Hypothalamus (tissue), 51 donors: ENCODE results near the gene KDM2A.
"Not testable (repeated sequence)": the region's sequence is repeated elsewhere in the genome, so short reads cannot be mapped to it uniquely, and the experiment has no call there.

Source experiments
- DNase-seq, 51 donors: peaks; one replicate each; lab custom pipeline; 2025; lab: John Stamatoyannopoulos, UW

Gene KDM2A

DNA sequence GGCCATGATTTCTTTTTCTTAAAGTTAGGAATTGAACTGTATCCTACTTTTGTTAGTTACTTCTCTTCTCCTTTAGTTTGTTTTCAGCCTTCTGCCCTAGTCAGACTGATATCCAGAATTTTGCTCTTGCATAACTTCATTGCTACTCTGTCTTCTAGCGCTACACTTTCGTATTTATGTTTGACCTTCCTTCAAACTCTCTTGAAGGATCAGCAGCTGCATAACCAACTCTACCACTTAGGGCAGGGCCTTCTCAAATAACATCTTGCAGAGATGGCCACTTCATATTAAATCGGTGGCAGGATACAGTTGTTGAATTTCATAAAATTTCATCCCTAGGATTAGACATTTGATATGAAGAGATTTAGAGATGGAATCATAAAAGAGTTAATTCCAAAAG, 43.9 kb downstream of the KDM2A start:
- DNase-seq = no peak

DNA sequence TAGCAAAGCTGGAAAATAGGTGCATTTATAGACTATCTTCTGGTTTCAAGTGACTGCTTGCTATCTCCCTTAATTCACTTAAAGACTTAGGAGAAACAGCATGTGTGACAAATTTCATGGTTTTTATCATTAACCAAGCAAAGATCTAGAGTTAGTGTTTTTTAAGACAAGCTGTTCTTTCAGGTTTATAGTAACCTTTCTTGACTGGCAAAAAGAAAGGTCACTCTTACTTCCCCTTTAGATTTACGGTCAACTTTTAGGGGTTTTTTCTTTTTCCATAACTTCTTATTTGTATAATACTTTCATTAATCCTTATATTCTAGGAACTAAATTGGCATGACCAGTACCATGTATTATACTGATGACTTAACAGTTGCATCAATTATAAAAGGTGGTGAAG, 46.6 kb downstream of the KDM2A start:
- DNase-seq = no peak

DNA sequence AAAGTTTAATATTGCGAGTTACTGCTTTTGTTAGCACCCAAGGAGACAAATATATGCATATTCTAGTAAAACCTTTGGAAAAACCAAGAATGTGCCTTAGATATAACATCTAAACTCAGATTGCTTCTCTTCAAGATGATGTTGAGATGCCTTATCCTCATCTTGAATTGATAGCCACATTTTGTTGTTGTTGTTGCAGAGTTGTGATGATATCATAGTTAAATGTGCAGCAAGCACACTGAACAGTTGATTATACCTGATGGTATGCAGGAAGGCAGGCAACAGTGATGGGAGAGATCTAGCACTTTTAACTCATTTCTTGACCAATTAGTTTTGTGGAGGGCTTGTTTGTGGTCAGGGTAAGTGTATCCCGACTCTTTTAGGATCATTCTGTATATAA, 48.0 kb downstream of the KDM2A start:
- no peak for DNase-seq

DNA sequence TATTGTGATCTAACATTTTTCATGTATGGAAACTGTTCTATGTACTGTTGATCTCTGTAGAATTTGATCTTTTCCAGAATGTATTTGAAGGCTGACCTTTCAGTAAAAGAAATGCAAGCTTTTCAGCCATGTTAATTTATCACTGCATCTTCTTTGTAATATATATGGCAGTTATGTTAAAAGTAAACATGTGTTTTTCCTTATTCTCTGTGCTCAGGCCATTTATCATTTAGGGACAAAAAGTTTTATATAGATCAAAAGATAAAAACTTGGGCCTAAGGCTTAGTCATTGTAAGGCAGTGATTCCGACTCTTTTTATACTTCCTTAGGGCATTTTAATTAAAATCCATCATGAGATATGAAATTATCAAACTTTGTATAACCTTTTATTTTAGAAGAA, 48.7 kb downstream of the KDM2A start:
- DNase-seq = no peak

DNA sequence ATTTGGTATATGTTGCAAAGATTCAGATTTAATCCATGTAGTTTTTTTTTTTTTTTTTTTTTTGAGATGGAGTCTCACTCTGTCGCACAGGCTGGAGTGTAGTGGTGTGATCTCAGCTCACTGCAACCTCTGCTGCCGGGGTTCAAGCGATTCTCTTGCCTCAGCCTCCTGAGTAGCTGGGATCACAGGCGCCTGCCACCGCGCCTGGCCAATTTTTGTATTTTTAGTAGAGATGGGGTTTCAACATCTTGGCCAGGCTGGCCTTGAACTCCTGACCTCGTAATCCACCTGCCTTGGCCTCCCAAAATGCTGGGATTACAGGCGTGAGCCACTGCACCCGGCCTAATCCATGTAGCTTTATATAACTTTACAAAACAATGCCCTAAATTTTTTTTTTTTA, 49.8 kb downstream of the KDM2A start:
- not testable (repeated sequence) for DNase-seq

DNA sequence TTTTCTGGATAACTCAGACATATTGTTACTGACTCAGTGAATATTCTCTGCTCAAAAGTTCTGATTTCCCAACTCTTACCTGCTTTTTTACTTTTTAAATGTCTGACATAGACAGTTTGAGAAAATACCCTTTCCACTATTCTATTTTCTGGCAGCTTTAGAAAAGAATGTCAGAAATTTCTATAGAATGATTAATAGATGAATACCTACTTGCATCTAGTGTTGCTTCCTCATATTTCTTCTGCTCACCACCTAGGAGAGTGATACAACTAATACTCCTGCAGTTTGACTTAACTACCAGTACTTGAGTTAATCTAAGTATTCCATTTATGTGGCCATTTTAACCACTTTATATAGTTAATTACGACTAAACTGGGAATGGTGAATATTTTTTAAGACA, 55.2 kb downstream of the KDM2A start:
- DNase-seq = no peak

DNA sequence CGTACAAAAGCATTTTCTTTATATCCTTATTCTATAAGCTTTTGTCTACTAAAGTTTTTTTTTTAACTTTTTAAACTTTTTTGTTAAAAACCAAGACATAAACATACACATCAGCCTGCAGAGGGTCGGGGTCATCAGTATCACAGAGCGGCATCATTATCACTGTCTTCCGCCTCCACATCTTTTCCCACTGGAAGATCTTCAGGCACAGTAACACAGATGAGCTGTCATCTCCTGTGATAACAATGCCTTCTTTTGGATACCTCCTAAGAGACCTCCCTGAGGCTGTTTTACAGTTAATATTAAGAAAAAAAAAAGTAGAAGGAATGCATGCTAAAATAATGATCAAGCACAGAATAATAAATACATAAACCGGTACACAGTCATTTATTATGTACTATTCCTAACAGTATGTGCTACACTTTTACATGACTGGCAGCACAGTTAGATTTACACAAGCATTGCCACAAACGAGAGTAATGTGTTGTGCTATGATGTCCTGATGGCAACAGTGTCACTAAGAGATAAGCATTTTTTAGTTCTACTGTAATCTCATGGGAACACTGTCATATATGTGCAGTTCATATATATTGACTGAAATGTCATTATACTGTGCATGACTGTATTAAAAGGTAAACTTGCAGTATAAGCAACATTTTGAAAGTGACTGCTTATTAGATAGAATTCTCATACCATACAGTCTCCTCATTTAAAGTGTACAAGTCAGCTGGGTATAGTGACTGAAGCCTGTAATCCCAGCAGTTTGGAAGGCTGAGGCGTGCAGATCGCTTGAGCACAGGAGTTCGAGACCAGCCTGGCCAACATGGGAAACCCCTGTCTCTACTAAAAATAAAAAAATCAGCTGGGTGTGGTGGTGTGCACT, 58.6 kb downstream of the KDM2A start:
- DNase-seq = no peak

DNA sequence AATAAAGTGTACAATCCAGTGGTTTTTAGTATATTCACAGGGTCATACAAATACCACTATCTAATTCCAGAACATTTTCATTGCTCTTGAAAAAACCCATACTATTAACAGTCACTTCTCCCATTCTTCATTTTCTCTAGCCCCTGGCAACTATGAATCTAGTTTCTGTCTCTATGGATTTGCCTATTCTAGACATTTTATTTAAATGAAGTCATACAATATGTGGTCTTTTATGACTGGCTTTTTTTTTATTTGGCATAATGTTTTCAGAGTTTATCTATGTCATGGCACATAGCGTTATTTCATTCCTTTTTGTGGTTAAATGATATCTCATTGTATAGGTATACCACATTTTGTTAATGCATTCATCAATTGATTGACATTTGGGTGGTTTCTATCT, 59.4 kb downstream of the KDM2A start:
- no peak for DNase-seq

DNA sequence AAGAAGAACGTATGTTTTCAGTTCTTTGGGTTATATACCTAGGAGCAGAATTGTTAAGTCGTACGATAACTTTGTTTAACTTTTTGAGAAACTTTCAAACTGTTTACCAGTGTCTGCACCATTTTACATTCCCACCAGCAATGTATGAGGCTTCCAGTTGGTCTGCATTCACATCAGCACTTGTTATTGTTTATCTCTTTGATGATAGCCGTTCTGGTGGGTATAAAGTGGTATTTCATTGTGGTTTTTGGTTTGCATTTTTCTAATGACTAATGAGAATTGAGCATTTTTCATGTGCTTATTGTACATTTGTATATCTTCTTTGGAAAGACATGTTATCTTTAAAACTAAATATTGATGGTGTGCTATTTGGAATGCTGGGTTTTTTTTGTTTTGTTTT, 59.8 kb downstream of the KDM2A start:
- no peak for DNase-seq

DNA sequence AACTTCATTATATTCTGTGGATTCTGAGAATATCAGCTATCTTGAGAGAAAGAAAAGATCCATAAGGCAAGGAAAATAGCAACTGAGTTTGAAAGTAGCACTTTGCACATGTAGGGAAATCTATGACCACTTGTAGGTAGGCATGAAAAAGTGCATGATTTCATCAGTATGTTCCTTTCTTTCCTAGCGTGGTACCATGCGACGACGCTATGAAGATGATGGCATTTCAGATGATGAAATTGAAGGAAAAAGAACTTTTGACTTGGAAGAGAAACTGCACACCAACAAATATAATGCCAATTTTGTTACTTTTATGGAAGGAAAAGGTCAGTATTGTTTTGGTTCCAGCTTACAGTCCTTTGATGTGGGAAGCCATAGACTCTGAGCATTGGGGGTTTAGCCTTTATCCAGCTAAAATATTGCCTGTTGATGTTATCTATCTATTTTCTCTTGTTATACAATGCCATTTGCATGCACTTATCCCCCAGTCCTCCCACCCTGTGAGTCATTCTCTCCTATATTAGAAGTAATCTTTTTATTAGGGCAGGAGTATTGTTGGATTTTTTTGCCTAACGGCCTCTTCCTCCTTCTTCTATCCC, 60.9 kb downstream of the KDM2A start:
- DNase-seq = no peak

DNA sequence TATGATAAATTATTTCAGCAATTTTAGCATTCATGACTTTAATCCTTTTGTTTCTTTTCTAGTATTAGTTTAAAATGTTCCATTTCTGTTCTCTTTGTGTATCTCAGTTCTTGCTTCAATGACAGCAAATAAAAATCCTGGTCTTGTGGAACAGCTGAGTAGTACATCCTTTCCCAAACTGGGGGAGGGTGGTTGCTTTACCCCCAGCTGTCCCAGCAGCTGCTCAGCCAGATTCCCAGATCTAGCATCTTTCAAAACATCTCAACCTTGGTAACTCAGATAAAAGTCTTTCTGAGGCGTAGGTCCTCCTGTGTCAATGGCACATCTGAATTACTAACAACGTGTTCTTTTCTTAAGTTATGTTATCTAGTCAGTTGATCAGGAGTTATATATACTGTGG, 75.0 kb downstream of the KDM2A start:
- DNase-seq = no peak

DNA sequence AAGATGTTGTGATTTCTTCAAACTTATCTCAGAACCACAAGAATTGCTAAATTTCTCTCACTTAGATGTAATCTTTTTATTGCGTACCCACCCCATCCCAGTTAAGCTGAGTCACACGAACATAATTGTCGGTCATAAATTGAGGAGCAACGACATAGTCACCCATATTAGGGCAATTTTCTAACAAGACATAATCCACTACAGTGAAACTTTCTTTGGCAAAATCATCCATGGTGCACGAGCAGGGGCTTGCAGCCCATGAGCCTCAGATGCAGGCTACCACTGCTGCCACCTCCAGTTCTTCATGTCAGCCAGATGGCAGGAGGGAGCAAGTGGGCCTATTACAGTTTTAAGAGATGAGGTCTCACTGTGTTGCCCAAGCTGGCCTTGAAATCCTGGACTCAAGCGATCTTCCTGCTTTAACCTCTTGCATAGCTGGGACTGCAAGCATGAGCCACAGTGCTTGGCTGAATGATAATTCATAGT, 77.0 kb downstream of the KDM2A start:
- no peak for DNase-seq

DNA sequence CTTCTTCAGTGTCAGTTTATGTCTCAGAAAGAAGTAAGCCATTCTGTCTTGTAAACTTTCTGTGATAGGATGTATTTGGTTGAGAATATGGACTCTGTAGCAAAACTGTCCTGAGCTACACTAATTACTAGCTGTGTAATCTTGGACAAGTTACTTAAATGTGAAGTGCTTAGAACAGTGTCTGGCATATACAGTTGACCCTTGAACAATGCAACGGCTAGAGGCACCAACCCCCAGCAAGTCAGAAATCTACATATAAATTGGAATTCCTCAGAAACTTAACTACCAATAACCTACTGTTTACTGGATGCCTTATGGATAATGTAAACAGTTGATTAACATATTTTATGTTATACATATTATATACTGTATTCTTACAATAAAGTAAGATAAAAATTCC, 78.5 kb downstream of the KDM2A start:
- DNase-seq = no peak

DNA sequence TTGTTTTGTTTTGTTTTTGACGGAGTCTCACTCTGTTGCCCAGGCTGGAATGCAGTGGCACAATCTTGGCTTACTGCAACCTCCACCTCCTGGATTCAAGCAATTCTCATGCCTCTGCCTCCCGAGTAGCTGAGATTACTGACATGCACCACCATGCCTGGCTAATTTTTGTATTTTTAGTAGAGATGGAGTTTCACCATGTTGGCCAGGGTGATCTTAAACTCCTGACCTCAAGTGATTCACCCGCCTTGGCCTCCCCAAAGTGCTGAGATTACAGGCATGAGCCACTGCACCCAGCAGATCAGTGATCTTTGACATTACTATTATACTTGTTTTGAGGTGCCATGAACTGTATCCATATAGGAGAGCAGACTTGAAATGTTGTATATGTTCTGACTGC, 79.7 kb downstream of the KDM2A start:
- DNase-seq = not testable (repeated sequence)

DNA sequence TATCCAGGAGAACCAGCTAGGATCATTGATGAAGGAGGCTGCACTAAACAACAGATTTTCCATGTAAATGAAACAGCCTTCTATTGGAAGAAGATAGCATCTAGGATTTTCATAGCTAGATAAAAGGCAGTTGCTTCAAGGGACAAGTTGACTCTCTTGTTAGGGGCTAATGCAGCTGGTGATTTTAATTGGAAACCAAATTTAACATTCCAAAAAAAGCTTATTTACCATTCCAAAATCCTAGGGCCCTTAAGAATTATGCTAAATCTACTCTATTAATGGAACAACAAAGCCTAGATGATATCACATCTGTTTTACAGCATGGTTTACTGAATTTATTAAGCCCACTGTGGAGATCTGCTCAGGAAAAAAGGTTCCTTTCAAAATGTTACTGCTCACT, 80.7 kb downstream of the KDM2A start:
- DNase-seq = no peak

DNA sequence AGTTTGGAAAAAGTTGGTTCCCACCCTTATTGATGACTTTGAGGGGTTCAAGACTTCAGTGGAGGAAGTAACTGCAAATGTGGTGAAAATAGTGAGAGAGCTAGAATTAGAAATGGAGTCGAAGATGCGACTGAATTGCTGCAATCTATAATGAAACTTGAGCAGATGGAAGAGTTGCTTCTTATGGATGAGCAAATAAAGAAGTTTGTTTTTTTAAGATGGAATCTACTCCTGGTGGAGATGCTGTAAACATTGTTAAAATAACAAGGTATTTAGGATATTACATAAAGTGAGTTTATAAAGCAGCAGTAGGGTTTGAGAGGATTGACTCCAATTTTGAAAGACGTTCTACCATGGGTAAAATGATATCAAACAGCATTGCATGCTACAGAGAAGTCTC, 83.0 kb downstream of the KDM2A start:
- DNase-seq = no peak

DNA sequence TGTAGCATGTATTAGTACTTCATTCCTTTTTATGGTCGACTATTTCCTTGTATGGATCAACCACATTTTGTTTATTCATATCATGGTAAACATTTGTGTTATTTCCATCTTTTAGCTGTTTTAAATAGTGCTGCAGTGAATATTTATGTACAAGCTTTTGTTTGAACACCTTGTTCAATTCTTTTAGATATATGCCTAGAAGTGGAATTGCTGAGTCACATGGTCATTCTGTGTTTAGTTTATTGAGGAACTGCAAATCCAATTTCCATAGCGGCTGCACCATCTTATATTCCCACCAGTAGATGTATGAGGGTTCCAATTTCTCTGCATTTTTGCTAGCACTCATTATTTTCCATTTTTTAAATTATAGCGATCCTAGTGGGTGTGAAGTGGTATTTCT, 85.8 kb downstream of the KDM2A start:
- DNase-seq = no peak

DNA sequence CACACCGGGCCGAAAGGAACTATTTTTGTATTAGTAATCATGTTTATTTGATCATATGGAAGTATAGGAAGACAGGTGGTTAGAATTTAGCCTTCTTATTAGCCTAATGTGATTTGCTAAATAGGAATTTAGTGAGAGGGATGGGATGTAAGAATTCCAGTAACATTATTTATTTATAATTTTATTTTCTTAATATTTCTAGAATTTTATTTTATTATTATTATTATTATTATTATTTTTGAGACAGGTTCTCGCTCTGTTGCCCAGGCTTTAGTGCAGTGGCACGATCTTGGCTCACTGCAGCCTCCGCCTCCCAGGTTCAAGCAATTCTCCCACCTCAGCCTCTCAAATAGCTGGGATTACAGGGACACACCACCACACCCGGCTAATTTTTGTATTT, 90.2 kb downstream of the KDM2A start:
- not testable (repeated sequence) for DNase-seq

DNA sequence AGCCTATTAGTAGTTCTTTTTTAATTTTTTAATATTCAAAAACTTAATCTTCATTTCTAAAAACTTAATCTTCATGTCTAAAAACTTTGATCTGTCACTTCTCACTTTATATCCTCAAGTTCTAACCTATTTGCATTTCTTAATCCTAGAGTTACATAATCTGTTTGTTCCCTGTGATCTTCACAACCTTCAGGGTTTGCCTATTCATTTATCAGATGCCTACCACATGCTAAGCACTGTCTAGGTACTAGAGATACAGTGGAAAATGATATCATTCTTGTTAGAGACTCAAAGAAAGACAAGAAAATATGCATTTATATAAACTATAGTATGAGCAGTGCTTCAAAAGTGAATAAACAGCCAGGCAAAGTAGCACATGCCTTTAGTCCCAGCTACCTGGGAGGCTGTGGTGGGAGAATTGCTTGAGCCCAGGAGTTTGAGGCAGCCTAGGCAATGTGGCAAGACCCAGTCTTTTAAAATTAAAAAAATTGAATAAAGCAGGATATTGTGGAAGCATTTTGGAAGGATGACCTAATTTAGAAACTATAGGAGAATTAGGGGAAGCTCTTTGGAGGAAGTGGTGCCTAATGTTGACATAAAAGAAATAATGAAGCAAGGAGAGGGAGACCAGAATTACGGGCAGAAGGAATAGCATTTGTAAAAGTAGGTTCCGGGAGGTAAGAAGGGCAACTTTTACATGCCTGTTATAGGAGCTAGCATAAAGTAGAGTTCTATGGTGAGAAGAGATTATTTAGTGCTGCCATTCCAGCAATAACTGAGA, 92.8 kb downstream of the KDM2A start:
- no peak for DNase-seq

DNA sequence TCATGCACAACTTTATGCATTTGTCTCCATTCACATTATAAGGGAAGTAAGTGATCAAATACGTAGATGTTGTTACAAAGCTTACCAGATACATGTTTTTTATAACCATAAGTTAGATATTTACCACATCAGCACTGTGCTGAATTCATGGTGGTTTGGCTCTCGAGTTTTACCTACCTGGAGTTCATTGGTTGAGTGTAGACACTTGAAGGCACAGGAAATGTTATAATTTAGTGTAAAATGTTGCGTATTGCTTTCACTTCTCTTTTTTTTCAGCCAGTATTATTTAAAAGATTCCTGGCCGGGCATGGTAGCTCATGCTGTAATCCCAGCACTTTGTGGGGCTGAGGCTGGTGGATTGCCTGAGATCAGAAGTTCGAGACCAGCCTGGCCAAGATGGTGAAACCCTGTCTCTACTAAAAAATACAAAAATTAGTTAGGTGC, 94.1 kb downstream of the KDM2A start:
- no peak for DNase-seq

DNA sequence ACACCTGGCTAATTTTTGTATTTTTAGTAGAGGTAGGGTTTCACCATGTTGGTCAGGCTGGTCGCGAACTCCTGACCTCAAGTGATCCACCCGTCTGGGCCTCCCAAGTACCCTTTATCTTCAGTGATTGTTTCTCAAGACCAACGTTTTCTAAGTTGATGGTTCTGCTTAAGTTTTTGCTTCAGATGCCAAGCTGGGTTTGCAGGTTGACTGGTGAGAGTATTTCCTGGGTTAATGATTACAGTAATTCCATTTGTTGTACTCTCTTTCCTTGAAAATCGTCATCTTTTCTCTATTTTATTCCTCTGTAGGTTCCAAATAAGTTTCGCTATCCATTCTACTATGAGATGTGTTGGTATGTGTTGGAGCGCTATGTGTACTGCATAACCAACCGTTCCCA, 108.7 kb downstream of the KDM2A start:
- DNase-seq = no peak

DNA sequence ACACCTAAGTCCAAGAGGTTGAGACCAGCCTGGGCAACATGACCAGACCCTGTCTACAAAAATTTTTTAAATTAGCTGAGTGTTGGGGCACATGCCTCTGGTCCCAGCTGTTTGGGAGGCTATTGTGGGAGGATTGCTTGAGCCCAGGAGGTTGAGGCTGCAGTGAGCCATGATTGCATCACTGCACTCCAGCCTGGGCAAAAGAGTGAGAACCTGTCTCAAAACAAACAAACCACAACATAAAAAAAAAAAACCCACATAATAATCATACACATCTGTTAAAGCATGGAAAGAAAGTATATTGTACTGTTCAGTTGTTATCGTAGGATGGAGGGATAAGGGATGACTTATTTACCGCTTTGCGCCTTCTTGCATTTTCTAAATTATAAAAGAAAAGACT, 111.3 kb downstream of the KDM2A start:
- no peak for DNase-seq
